ENCODE results near the gene FZD8.

FZD8 gene

GRCh38 chr10:35600193-35600592, 41.9 kb downstream of the FZD8 start:
- DNase-seq, result no peak

DNA sequence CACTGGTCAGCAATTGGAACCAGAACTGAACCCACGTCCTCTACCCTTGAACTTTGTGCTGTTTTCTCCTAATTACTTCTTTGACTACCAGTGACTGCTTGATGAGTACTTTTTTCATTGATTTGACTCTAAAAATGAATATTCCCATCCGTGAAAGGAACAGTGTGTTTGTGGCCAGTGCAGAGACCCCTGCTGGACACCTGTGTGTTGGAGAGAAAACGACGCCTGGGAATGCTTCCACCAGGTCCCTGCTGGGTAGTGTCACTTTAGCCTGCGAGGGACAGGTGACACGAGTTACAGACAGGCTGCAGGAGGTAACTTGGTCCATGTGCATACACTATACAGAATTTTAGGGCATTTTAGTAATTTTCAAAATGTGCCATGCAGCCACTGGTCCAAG, 43.7 kb downstream of the FZD8 start:
- DNase-seq, result no peak

GRCh38 chr10:35595106-35595505, 47.0 kb downstream of the FZD8 start:
- DNase-seq, result no peak

DNA sequence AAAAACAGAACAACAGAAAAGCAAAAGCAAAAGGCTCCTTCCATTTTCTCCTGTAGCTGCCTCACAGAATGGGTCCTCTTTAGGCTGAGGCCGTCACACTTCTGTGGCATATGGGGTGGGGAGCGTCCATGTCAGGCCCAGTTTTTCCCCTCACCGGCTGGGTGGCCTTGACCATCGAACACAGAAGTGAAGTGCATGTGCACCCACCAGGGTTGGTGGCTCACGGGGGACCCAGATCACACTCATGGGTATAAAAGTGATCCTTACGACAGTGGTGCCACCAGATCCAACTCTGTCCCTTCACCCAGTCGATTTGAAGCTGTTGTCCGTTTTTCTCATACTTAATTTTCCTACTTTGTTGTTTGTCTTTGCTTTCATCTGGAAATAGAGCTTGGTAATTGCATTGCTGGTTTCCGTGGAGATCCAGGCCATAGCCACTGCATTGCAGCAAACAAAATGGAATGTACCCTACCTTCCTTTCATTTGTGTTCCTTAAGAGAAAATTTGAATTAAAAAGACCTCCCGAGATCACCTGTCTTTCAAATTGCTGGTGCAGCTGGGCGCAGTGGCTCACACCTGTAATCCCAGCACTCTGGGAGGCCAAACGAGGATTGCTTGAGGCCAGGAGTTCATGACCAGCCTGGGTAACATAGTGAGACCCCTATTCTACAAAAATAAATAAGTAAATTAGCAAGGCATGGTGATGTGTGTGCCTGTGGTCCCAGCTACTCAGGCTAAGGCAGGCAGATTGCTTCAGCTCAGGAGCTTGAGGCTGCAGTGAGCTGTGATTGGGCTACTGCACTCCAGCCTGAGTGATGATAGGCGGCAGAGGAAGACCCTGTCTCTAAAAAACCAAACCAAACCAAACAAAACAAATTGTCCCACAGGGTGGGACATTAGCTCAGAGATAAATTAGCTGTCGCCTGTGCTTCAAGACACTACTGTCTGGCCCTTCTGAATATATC, 47.7 kb downstream of the FZD8 start:
- DNase-seq, result no peak

DNA sequence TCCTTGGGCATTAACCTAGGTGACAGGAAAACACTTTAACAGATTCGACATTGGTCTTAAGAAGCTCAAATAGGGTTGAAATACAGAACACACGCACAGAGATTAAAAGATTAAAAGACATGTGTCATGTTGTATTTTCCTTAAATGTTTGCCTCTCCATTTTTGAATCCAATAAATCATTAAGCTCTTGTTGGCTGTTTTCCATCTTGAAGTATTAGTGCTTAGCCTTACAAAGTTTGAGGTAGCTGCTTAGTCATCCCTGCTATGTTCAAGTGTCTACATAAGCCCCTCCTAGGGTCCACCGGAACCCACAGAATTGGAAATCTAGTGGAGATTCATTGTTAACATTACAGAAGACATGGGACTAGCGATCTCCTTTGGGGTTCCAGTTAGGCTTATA, 49.7 kb downstream of the FZD8 start:
- no peak for DNase-seq

- no peak for DNase-seq
These were observed 53.3 kb downstream of the FZD8 start for GRCh38 chr10:35588836-35589235.
